ENCODE measurements around the gene LSAMP. TPM values are rescaled to one million over a fixed set of nuclear protein-coding genes. Genes with fewer than 3 reads are reported as not detected.

The LSAMP gene
- total RNA-seq, 1 donor from 2014 or later: not detected

GRCh38 chr3:116298151-116298550, 147.1 kb downstream of the LSAMP start:
- intact Hi-C loops (cut with micrococcal nuclease): no loop called here

DNA sequence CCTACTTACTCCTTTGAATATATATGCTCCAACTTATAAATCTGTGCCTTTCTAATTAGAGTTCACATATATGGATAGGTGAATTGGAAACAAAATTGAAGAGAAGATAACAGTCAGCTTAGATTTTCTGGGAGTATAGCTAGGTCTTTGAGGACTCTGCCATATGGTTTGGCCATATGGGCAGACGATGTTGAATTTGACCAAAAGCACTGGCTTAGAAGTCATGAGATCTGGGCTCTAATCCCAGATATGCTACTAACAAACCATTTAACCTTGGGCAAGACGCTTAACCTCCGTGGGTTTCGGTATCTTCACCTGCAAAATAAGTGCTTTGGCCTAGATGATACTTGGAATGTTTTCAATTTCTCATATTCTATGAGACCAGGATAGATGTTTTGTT, 154.1 kb downstream of the LSAMP start:
- intact Hi-C loops (cut with micrococcal nuclease): no loop called here

- intact Hi-C loops (cut with micrococcal nuclease): no loop called here
These were observed 156.8 kb downstream of the LSAMP start for GRCh38 chr3:116288485-116288884.

GRCh38 chr3:116285781-116286421, 159.4 kb downstream of the LSAMP start:
- intact Hi-C loops (cut with micrococcal nuclease): no loop called here

DNA sequence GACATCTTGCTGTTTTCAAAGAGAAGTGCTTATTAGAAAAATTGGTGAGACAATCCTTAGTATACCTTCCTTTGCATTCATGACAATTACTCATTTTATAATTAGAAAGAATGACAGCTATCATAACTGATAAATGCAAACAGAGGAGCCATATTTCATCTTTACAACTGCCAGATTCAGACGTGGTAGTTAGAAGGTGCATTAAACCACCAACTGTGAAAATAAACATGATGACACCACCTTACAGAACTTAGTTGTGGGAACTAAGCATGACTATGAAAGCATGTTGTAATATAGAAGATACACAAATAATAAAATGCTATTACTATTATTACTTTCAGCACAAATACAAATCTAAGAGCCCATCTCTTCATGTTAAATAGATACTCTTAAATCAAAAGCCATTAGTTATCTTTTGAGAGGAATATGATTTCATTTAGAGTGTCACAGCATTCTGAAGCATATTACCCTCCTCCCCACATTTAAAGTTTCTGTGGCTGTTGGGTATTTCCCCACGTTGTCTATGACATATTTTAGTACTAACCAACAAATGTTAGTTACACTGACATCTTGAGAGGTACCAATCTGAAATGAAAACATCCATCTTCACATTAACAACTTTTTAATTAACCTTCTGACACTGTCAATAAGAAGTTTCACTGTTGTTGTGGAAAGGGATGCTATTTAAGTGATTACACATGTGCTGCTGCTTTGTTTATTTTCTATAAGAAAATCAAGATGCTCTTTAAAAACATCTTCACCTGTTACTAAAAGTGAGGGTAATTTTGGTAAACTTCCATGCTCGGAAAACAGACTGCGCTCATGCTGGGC, 163.8 kb downstream of the LSAMP start:
- intact Hi-C loops (cut with micrococcal nuclease): no loop called here

DNA sequence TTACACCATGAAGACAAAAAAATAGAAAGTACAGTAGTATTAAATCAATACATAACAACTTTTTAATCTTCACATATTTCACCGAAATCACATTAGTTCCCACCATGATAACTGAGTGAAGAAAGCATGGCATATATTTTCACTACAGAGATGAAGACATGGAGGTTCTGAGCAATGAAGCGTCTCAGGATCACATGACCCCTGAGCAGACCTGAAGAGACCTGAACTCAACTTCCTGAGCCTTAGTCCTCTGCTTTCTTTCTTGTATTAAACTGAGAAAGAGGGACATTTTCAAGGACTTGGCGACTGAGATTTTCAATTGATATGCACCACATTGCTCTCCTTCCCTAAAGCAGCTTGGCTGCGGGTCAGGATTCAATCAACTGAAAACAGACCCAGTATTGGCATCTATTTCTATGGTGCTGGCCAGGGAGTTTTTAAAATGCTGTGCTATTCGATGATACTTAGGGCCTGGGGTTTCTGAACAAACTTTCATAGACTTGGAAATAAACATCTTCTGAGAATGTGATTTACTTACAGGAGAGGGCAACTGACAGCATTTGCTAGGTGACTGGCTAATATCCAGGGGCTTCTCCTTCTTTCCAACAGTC, 165.1 kb downstream of the LSAMP start:
- intact Hi-C loops (cut with micrococcal nuclease): no loop called here

- intact Hi-C loops (cut with micrococcal nuclease): no loop called here
These were observed 168.6 kb downstream of the LSAMP start for GRCh38 chr3:116276675-116277074.

GRCh38 chr3:116270056-116270455, 175.2 kb downstream of the LSAMP start:
- intact Hi-C loops (cut with micrococcal nuclease): no loop called here

DNA sequence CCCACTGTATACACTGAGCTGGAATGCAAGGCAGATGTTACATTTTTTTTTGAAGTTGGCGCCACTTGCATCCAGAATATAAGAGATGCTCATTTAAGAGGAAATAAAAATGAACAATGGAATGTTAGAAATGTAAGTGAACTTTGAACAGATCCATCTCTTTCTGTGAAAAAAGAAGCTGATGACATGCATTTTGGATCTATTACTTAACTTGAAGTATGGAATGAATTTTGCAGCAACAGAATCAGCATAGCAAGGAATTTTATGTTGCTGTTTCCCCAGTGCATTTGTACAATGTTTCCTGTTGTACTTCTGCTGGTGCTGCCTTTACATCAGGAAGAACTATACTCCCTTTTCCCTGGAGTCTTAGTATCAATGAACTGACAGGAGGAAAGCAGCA, 178.2 kb downstream of the LSAMP start:
- intact Hi-C loops (cut with micrococcal nuclease): no loop called here

- intact Hi-C loops (cut with micrococcal nuclease): no loop called here
These were observed 179.2 kb downstream of the LSAMP start for GRCh38 chr3:116265976-116266584.

DNA sequence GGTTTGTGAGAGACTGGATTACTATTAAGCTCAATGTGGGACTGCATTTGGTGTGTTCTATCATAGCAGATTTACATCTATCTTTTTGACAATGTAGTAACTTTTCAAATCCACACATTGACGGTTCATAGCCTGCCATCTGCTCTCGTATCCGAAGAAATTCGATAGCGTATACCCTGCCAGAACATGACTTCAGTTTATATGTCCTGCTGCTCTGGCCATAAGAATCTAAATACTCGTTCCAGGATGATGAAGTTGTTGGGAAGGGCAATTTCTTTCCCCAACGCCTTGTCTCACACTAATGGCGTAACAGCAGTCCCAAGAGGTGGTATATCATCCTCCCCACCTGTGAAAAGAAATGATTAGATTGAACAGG, 180.0 kb downstream of the LSAMP start:
- intact Hi-C loops (cut with micrococcal nuclease): no loop called here

DNA sequence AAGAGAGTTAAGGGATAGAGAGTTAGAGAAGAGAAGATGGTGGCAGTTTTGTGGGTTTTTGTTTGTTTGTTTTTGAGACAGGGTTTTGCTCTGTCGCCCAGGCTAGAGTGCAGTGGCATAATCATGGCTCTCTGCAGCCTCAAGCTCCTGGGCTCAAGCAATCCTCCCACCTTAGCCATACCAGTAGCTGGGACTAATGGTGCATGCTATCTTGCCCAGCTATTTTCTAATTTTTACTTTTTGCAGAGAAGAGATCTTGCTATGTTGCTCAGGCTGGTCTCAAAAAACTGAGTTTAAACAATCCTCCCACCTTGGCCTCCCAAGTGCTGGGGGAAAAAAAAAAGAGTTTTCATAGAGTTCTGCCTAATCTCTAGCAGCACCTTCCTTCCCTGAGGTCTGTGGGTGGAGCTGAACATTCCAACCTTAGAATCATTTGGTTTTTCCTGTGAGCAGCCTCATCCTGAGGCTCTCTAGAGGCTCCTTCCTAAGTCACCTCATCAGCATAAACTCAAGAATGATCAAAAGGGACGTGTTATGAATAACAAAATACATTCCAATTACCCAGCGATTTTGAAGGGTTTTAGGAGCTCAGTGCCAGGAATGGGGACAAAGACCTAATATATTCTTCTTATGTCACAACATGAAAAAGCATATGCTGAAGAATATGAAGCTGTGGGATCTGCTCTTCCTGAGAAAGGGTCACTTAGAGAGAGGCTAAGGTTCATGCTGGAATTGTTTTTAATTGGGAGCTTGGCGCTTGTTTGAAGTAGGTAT, 180.6 kb downstream of the LSAMP start:
- intact Hi-C loops (cut with micrococcal nuclease): no loop called here

DNA sequence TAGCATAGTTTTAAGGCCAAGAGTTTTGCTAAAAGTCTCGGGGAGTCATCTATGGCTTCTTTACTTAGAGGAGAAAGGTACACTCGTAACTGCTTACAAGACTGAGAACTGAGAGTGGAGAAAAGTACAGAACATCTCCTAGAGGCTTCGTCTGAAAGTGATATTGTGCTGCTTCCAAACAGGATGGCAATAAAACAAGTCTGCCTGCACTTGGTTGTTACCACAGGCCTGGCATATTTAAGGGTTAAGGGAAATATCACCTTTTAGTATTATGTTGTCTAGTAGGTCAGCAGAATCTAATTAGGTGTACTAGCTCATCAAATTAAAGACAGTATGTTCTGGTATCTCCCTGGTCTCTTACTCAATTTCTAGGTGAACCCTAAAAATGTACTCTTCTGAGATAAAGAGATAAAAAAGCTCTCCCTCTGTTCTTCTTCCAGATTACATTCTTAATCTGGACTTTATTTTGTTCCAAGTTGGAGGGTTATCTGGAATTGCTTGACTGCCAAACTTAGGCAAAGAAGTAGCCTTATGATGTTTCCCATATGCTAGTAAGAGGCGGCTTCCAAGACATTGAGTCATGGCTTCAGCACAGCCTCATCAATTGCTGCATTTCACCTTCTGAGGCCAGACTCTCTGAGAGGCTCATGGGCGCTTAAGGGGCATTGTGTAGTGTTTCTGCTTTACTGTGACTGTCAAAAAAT, 181.3 kb downstream of the LSAMP start:
- intact Hi-C loops (cut with micrococcal nuclease): no loop called here

GRCh38 chr3:116260491-116260890, 184.8 kb downstream of the LSAMP start:
- intact Hi-C loops (cut with micrococcal nuclease): no loop called here

DNA sequence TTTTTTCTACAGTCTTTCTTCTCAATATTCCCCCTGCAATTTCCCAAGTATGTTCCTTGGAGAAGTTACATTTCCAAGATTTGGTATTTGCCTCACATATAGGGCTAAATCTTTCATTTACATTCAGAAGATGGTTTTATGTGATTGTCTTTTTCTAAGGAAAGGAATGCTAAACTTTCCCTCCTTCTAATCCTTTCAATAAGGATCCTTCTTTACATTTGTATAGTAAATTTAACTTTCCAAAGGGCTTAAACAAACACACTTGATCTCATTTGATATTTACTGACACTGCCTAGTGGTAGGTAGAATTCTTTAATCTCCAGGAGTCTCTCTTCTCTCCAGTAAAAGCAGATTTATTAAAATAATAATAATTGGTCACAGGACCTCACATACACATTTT, 185.3 kb downstream of the LSAMP start:
- intact Hi-C loops (cut with micrococcal nuclease): no loop called here

- intact Hi-C loops (cut with micrococcal nuclease): no loop called here
These were observed 188.3 kb downstream of the LSAMP start for GRCh38 chr3:116256843-116257485.

- intact Hi-C loops (cut with micrococcal nuclease): no loop called here
These were observed 190.7 kb downstream of the LSAMP start for GRCh38 chr3:116254541-116254940.

DNA sequence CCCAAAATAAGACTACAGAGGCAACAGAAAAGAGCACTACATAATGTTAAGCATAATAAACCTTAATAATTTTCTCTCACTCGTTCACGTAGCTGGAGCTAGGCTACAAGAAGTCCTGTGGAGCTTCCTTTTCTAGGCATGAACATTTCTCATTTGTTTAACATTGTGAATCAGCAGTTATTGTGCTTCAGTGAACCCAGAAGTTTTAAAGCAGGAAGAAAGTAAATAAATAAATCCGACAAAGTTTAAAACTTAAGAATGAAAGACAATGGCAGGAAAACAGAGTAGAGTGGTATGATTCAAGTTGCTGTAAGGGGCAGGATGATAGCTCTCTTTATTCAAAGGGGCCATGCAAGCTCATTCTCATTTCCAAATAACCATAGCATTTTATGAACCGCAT, 191.8 kb downstream of the LSAMP start:
- intact Hi-C loops (cut with micrococcal nuclease): no loop called here

- intact Hi-C loops (cut with micrococcal nuclease): no loop called here
These were observed 197.7 kb downstream of the LSAMP start for GRCh38 chr3:116247605-116248004.

DNA sequence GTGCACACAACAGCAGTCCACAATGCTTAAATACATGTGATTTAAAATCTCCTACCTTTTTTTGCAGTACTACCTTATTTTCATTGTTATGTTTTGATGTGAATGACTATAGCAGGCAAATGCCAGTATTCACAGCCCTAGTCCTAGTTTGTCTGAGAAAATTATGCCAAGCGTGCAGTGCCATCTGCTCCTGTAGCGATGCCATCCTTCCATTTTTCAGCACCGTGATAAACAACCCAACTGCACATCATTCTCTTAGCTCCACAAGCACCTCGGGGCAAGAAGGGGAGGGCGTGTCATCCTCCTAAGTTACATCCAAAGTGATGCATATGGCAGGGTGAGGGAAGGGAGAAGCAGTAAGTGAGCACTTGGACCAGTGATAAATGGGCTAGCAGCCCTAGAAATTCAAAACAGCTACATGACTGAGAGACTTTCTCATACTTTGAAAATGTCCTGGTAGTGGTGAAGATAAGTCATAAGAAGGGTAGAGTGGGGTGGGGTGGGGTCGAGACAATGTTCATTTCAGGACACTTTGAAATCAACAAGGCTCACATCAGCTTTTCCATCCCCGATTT, 198.8 kb downstream of the LSAMP start:
- intact Hi-C loops (cut with micrococcal nuclease): no loop called here

Measured in T-helper 2 cell treated with Interferon-gamma antibody and Interleukin-4, amounts not matched to agents 100 ng/mL and 5 ng/mL, for 36 hours (primary cell).